Kidney (tissue), 14 donors: ENCODE measurements around the gene TMEM30A. TPM values are rescaled to one million over a fixed set of nuclear protein-coding genes. Genes with fewer than 3 reads are reported as not detected.

Source experiments
- DNase-seq, 5 donors: peaks; one replicate each; pipeline ENCODE4 v3.0.0-alpha.2; 2013 to 2020
- FAIRE-seq: peaks from 2 replicates; lab custom pipeline; 2012; peaks lifted over from hg19 to GRCh38; lab: Jason Lieb, UNC
- H3K27ac ChIP-seq, 2 donors: one replicate each; pipeline ENCODE4 v1.7.0; 2013; ENCODE audit warnings: low read depth in 2 of 2, low read length in 2 of 2, inconsistent platforms in 1 of 2
- H3K27me3 ChIP-seq: one replicate; pipeline ENCODE4 v1.7.1; 2013; ENCODE audit warnings: low read length, inconsistent platforms; ENCODE audit not compliant: control insufficient read depth, insufficient read depth
- H3K36me3 ChIP-seq, 3 donors: one replicate each; pipeline versions ENCODE4 v1.7.0 to v1.7.1; 2013; ENCODE audit warnings: low read length in 3 of 3, control low read depth in 1 of 3, inconsistent platforms in 1 of 3; ENCODE audit not compliant: insufficient read depth in 3 of 3, control insufficient read depth in 2 of 3
- H3K4me1 ChIP-seq, 3 donors: one replicate each; pipeline versions ENCODE4 v1.7.0 to v1.7.1; 2013; ENCODE audit warnings: low read length in 3 of 3, inconsistent platforms in 1 of 3, low read depth in 1 of 3; ENCODE audit not compliant: control insufficient read depth in 2 of 3, insufficient read depth in 2 of 3
- H3K4me3 ChIP-seq, 3 donors: one replicate each; pipeline versions ENCODE4 v1.7.0 to v1.8.1; 2013; ENCODE audit warnings: low read length in 3 of 3, control low read depth in 1 of 3, inconsistent platforms in 1 of 3
- H3K9ac ChIP-seq, 3 donors: one replicate each; pipeline versions ENCODE4 v1.7.0 to v1.7.1; 2013; ENCODE audit warnings: low read length in 3 of 3, control low read depth in 1 of 3, inconsistent platforms in 1 of 3
- H3K9me3 ChIP-seq, 3 donors: one replicate each; pipeline versions ENCODE4 v1.7.0 to v1.7.1; 2013; ENCODE audit warnings: low read length in 3 of 3, control low read depth in 1 of 3, inconsistent platforms in 1 of 3; ENCODE audit not compliant: control insufficient read depth in 2 of 3, insufficient read depth in 1 of 3
- intact Hi-C: fragments of 100-400 bp; cut with DNase I; formaldehyde crosslinking; loops from one replicate; pipeline ENCODE4 v1.11.1; 2022
- polyA plus RNA-seq: library from polyadenylated mRNA; stranded (reverse); fragments of 350-450 nt; fragmentation: Illumina TruSeq; extraction: RNeasy Lipid Tissue Mini Kit (QIAGEN cat#74804); gene quantifications from one replicate; pipeline ENCODE4 v1.2.3, GENCODE V29; 2014; ENCODE audit warnings: low read depth, low replicate concordance; ENCODE audit not compliant: insufficient read depth
- total RNA-seq: library from RNA; stranded (reverse); fragmentation: NEBNext Ultra II Directional; extraction: Animal tissue kit (Norgen Biotek cat#: 25700); gene quantifications from one replicate; pipeline ENCODE4 v1.2.1, GENCODE V29; 2021
- TF ChIP-seq, protein P1 (sequence below): IDR thresholded peaks from 3 replicates; pipeline ENCODE4 v1.5.1; 2012; ENCODE audit warnings: mild to moderate bottlenecking, moderate library complexity, borderline replicate concordance; ENCODE audit not compliant: insufficient read depth; ENCODE audit errors: extremely low read depth
- donor health status: control.
- donor health status: control.
- donor health status: control.
- donor health status: control.
- donor health status: control.
- donor health status: DM: yes; HTN: yes; CAD: no.
- donor health status: Normal renal cell carcinoma (clear cell type).

Gene TMEM30A
- total and polyA plus RNA-seq, 2 donors from 2014 or later, result 51.0 to 101 TPM

DNA sequence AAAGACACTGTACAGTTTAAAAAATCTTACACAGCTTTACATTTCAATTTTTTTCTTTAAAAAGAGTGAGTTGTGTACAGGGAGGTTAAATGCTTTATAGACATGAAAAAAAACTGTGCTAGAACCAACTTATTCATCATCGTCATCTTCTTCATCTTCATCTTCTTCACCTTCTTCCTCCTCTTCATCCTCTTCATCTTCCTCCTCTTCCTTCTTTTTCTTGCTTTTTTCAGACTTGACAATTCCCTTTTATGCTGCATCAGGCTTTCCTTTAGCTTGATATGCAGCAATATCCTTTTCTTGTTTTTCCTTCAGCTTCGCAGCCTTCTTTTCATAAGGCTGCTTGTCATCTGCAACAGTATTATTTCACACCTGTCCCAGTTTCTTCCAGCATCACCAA lies 34.3 kb upstream of the TMEM30A start:
- intact Hi-C loops, result no loop called here
- Histone ChIP-seq H3K9ac (no peak overlapping the region), H3K36me3 (no peaks in the 10 kb centered on the region), H3K4me1 (peaks cover 0 to 3% (median 0%) of the 10 kb centered on the region in 3 donors), H3K9me3 (no peaks in the 10 kb centered on the region), H3K27ac (no peak overlapping the region), H3K27me3 (no peaks in the 10 kb centered on the region), H3K4me3 (no peak overlapping the region)
- DNase-seq (no peak), FAIRE-seq (no peak)
- TF ChIP-seq, protein P1, sequence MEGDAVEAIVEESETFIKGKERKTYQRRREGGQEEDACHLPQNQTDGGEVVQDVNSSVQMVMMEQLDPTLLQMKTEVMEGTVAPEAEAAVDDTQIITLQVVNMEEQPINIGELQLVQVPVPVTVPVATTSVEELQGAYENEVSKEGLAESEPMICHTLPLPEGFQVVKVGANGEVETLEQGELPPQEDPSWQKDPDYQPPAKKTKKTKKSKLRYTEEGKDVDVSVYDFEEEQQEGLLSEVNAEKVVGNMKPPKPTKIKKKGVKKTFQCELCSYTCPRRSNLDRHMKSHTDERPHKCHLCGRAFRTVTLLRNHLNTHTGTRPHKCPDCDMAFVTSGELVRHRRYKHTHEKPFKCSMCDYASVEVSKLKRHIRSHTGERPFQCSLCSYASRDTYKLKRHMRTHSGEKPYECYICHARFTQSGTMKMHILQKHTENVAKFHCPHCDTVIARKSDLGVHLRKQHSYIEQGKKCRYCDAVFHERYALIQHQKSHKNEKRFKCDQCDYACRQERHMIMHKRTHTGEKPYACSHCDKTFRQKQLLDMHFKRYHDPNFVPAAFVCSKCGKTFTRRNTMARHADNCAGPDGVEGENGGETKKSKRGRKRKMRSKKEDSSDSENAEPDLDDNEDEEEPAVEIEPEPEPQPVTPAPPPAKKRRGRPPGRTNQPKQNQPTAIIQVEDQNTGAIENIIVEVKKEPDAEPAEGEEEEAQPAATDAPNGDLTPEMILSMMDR, result no peak

DNA sequence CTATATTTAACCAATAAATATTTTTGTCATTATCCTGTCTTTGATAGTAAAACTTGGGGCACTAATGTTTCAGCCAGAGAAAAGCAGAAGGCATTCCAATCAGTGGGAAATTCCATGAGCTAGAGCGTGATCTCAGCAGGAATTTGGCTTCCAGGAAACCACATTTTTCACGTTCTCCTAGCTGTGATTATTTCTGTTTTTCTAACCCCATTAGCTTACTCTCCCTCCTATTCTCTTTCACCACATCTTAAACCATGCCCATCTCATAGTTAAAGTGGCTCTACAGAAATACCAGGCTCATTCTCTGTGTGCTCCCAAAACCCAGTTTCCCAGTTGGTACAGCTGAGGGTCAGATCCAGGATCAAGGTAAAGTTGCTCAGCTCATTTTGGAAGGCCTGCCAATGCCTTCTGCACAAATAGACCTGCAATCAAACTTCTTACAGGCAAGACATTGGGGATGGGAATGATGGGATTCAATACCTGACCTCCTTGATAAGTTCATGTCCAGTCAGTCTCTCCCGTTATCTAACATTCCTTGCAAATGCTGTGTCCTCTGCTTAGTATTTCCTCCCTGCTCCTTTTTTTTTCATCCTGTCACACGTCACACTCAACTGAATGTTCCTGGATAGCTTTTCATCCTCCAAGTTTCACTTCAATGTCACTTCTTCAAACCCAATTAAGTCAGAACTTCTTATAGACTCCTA lies 33.1 kb upstream of the TMEM30A start:
- TF ChIP-seq, protein P1, result no peak
- Histone ChIP-seq H3K4me3 (no peak overlapping the region), H3K36me3 (no peaks in the 10 kb centered on the region), H3K9me3 (no peaks in the 10 kb centered on the region), H3K9ac (no peak overlapping the region), H3K27ac (peak overlapping the region in 1 of 2 donors; percentile 49), H3K4me1 (peaks cover 0 to 3% (median 0%) of the 10 kb centered on the region in 3 donors), H3K27me3 (no peaks in the 10 kb centered on the region)
- peak in 2 of 5 donors; percentile 16 to 59 for DNase-seq
- intact Hi-C loops, result no loop called here
- no peak for FAIRE-seq

DNA sequence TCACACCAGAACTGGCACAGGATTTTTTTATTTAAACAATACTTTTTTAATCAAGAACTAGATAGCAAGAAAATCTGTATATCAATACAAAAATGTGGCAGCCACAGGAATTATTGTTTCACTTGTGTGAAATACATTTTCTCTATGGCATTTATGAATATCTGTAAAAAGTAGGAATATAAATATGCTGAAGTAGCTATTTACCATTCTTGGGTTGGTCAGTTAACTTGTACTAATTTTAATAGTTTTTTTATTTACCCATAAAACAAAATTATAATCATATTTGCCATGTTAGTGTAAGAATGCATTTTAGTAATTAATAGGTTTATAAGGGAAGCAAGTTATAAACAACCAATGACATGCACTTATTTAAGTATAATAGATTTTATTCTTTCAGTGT lies 31.4 kb upstream of the TMEM30A start:
- Histone ChIP-seq H3K4me1 (peaks cover 0 to 3% (median 0%) of the 10 kb centered on the region in 3 donors), H3K9ac (no peak overlapping the region), H3K27ac (no peak overlapping the region), H3K36me3 (no peaks in the 10 kb centered on the region), H3K27me3 (no peaks in the 10 kb centered on the region), H3K4me3 (no peak overlapping the region), H3K9me3 (no peaks in the 10 kb centered on the region)
- DNase-seq (no peak), FAIRE-seq (no peak)
- intact Hi-C loops, result no loop called here
- TF ChIP-seq, protein P1, result no peak
